Liver (tissue), 3 donors: ENCODE results near the gene KLK2.

Experiments
- EGR1 ChIP-seq, 2 donors: IDR thresholded peaks; 2 replicates each; pipeline ENCODE4 v1.6.1; 2016 to 2018; ENCODE audit warnings: antibody characterized with exemption in 2 of 2, low read depth in 2 of 2
- FOXA2 ChIP-seq: IDR thresholded peaks from 2 replicates; pipeline ENCODE4 v1.6.1; 2016; ENCODE audit warnings: antibody characterized with exemption
- GABPA ChIP-seq, 2 donors: IDR thresholded peaks in 1 of 2; conservative IDR thresholded peaks in 1 of 2; 2 replicates each; pipeline ENCODE4 v1.6.1; 2016; ENCODE audit warnings: antibody characterized with exemption in 2 of 2, mild to moderate bottlenecking in 1 of 2, moderate library complexity in 1 of 2
- JUND ChIP-seq, 2 donors: IDR thresholded peaks; 2 replicates each; pipeline ENCODE4 v1.6.1; 2016; ENCODE audit warnings: antibody characterized with exemption in 2 of 2
- NR2F2 ChIP-seq: IDR thresholded peaks from 2 replicates; pipeline ENCODE4 v1.6.1; 2016; ENCODE audit warnings: antibody characterized with exemption
- RAD21 ChIP-seq, 2 donors: IDR thresholded peaks; 2 replicates each; pipeline ENCODE4 v1.6.1; 2016; ENCODE audit warnings: antibody characterized with exemption in 2 of 2, mild to moderate bottlenecking in 2 of 2
- RXRA ChIP-seq, 2 donors: IDR thresholded peaks; 2 replicates each; pipeline ENCODE4 v1.6.1; 2017 to 2018; ENCODE audit warnings: antibody characterized with exemption in 2 of 2, mild to moderate bottlenecking in 1 of 2
- SP1 ChIP-seq: IDR thresholded peaks from 2 replicates; pipeline ENCODE4 v1.6.1; 2018; ENCODE audit warnings: antibody characterized with exemption, mild to moderate bottlenecking
- YY1 ChIP-seq: IDR thresholded peaks from 2 replicates; pipeline ENCODE4 v1.6.1; 2016; ENCODE audit warnings: antibody characterized with exemption, mild to moderate bottlenecking
- TF ChIP-seq, protein P1 (sequence below): fragments of 150-350 bp; IDR thresholded peaks from 2 replicates; pipeline ENCODE4 v1.5.1; 2017; ENCODE audit warnings: improper control_type of control experiment, low read depth, low read length; ENCODE audit not compliant: missing input control
- TF ChIP-seq, protein P2 (sequence below): IDR thresholded peaks from 2 replicates; pipeline ENCODE4 v1.6.1; 2016; ENCODE audit warnings: antibody characterized with exemption, mild to moderate bottlenecking
- TF ChIP-seq, protein P3 (sequence below): IDR thresholded peaks from 2 replicates; pipeline ENCODE4 v1.6.1; 2016; ENCODE audit warnings: antibody characterized with exemption
- TF ChIP-seq, protein P4 (sequence below): IDR thresholded peaks from 2 replicates; pipeline ENCODE4 v1.6.1; 2016; ENCODE audit warnings: antibody characterized with exemption
- donor health status: healthy.
- donor health status: healthy.

DNA sequence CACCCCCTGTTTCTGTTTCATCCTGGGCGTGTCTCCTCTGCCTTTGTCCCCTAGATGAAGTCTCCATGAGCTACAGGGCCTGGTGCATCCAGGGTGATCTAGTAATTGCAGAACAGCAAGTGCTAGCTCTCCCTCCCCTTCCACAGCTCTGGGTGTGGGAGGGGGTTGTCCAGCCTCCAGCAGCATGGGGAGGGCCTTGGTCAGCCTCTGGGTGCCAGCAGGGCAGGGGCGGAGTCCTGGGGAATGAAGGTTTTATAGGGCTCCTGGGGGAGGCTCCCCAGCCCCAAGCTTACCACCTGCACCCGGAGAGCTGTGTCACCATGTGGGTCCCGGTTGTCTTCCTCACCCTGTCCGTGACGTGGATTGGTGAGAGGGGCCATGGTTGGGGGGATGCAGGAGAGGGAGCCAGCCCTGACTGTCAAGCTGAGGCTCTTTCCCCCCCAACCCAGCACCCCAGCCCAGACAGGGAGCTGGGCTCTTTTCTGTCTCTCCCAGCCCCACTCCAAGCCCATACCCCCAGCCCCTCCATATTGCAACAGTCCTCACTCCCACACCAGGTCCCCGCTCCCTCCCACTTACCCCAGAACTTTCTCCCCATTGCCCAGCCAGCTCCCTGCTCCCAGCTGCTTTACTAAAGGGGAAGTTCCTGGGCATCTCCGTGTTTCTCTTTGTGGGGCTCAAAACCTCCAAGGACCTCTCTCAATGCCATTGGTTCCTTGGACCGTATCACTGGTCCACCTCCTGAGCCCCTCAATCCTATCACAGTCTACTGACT, 18.4 kb upstream of the KLK2 start, which contains the start of gene KLK3:
- TF ChIP-seq, protein P1, sequence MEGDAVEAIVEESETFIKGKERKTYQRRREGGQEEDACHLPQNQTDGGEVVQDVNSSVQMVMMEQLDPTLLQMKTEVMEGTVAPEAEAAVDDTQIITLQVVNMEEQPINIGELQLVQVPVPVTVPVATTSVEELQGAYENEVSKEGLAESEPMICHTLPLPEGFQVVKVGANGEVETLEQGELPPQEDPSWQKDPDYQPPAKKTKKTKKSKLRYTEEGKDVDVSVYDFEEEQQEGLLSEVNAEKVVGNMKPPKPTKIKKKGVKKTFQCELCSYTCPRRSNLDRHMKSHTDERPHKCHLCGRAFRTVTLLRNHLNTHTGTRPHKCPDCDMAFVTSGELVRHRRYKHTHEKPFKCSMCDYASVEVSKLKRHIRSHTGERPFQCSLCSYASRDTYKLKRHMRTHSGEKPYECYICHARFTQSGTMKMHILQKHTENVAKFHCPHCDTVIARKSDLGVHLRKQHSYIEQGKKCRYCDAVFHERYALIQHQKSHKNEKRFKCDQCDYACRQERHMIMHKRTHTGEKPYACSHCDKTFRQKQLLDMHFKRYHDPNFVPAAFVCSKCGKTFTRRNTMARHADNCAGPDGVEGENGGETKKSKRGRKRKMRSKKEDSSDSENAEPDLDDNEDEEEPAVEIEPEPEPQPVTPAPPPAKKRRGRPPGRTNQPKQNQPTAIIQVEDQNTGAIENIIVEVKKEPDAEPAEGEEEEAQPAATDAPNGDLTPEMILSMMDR: no peak
- TF ChIP-seq, protein P2, sequence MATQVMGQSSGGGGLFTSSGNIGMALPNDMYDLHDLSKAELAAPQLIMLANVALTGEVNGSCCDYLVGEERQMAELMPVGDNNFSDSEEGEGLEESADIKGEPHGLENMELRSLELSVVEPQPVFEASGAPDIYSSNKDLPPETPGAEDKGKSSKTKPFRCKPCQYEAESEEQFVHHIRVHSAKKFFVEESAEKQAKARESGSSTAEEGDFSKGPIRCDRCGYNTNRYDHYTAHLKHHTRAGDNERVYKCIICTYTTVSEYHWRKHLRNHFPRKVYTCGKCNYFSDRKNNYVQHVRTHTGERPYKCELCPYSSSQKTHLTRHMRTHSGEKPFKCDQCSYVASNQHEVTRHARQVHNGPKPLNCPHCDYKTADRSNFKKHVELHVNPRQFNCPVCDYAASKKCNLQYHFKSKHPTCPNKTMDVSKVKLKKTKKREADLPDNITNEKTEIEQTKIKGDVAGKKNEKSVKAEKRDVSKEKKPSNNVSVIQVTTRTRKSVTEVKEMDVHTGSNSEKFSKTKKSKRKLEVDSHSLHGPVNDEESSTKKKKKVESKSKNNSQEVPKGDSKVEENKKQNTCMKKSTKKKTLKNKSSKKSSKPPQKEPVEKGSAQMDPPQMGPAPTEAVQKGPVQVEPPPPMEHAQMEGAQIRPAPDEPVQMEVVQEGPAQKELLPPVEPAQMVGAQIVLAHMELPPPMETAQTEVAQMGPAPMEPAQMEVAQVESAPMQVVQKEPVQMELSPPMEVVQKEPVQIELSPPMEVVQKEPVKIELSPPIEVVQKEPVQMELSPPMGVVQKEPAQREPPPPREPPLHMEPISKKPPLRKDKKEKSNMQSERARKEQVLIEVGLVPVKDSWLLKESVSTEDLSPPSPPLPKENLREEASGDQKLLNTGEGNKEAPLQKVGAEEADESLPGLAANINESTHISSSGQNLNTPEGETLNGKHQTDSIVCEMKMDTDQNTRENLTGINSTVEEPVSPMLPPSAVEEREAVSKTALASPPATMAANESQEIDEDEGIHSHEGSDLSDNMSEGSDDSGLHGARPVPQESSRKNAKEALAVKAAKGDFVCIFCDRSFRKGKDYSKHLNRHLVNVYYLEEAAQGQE: no peak
- TF ChIP-seq, protein P3, sequence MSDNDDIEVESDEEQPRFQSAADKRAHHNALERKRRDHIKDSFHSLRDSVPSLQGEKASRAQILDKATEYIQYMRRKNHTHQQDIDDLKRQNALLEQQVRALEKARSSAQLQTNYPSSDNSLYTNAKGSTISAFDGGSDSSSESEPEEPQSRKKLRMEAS: no peak
- TF ChIP-seq RXRA (IDR thresholded peaks at IDR 0.05) (no peak), YY1 (no peak), GABPA (IDR thresholded peaks at IDR 0.05 in 1 of 2, conservative IDR thresholded peaks at IDR 0.05 in 1 of 2) (no peak), EGR1 (IDR thresholded peaks at IDR 0.05; ENCODE audit: low read depth in 2 of 2) (no peak), SP1 (no peak), FOXA2 (no peak), RAD21 (IDR thresholded peaks at IDR 0.05) (no peak), JUND (IDR thresholded peaks at IDR 0.05) (no peak), NR2F2 (no peak)
- TF ChIP-seq, protein P4, sequence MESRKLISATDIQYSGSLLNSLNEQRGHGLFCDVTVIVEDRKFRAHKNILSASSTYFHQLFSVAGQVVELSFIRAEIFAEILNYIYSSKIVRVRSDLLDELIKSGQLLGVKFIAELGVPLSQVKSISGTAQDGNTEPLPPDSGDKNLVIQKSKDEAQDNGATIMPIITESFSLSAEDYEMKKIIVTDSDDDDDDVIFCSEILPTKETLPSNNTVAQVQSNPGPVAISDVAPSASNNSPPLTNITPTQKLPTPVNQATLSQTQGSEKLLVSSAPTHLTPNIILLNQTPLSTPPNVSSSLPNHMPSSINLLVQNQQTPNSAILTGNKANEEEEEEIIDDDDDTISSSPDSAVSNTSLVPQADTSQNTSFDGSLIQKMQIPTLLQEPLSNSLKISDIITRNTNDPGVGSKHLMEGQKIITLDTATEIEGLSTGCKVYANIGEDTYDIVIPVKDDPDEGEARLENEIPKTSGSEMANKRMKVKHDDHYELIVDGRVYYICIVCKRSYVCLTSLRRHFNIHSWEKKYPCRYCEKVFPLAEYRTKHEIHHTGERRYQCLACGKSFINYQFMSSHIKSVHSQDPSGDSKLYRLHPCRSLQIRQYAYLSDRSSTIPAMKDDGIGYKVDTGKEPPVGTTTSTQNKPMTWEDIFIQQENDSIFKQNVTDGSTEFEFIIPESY: no peak
